HepG2 (cell line): ENCODE measurements around the gene PFN2.

ENCODE experiments used
- CTCF ChIP-seq: sonication (generic); formaldehyde crosslinking; IDR thresholded peaks from 2 replicates; pipeline ENCODE4 v1.5.0; 2020; ENCODE audit warnings: mild to moderate bottlenecking, missing genetic modification reagents, moderate library complexity
- DZIP1 ChIP-seq: sonication (generic); formaldehyde crosslinking; IDR thresholded peaks from 2 replicates; pipeline ENCODE4 v1.5.0; 2020; ENCODE audit warnings: mild to moderate bottlenecking, missing genetic modification reagents
- HDAC2 ChIP-seq: sonication (generic); formaldehyde crosslinking; IDR thresholded peaks from 2 replicates; pipeline ENCODE4 v1.4.0; 2020; ENCODE audit warnings: missing genetic modification reagents
- HIVEP1 ChIP-seq: sonication (generic); formaldehyde crosslinking; IDR thresholded peaks from 2 replicates; pipeline ENCODE4 v1.4.0; 2020; ENCODE audit warnings: mild to moderate bottlenecking, missing genetic modification reagents
- MTA3 ChIP-seq: sonication (generic); formaldehyde crosslinking; IDR thresholded peaks from 2 replicates; pipeline ENCODE4 v1.4.0; 2020; ENCODE audit warnings: missing genetic modification reagents
- NFKBIZ ChIP-seq: IDR thresholded peaks from 2 replicates; pipeline ENCODE4 v1.6.1; 2018; ENCODE audit warnings: missing genetic modification reagents, missing compliant biosample characterization
- RFXANK ChIP-seq: IDR thresholded peaks from 2 replicates; pipeline ENCODE4 v1.6.1; 2016
- STAT6 ChIP-seq: sonication (generic); formaldehyde crosslinking; IDR thresholded peaks from 2 replicates; pipeline ENCODE4 v1.4.0; 2020; ENCODE audit warnings: missing genetic modification reagents, mild to moderate bottlenecking, borderline replicate concordance
- TBP ChIP-seq: sonication (generic); formaldehyde crosslinking; IDR thresholded peaks from 2 replicates; pipeline ENCODE4 v1.5.0; 2020; ENCODE audit warnings: missing genetic modification reagents
- ZNF329 ChIP-seq: sonication (generic); formaldehyde crosslinking; IDR thresholded peaks from 2 replicates; pipeline ENCODE4 v1.9.0; 2021; ENCODE audit warnings: low read depth, mild to moderate bottlenecking, missing genetic modification reagents
- ZNF646 ChIP-seq: sonication (generic); formaldehyde crosslinking; IDR thresholded peaks from 2 replicates; pipeline ENCODE4 v1.9.0; 2021; ENCODE audit warnings: mild to moderate bottlenecking, missing genetic modification reagents

- TF ChIP-seq DZIP1 (CRISPR knock-in tag), result no peak
- no peak for TF ChIP-seq ZNF329
- no peak for TF ChIP-seq HDAC2 (CRISPR knock-in tag)
- no peak for TF ChIP-seq RFXANK (CRISPR knock-in tag)
- no peak for TF ChIP-seq TBP (CRISPR knock-in tag)
- no peak for TF ChIP-seq HIVEP1
- TF ChIP-seq ZNF646 (CRISPR knock-in tag), result no peak
- TF ChIP-seq MTA3, result no peak
- TF ChIP-seq NFKBIZ (CRISPR knock-in tag), result no peak
- no peak for TF ChIP-seq CTCF (CRISPR knock-in tag)
- no peak for TF ChIP-seq STAT6 (CRISPR knock-in tag)
Measured at GRCh38 chr3:150006794-150007193, 36.1 kb upstream of the PFN2 start.
